Activated CD8-positive, alpha-beta memory T cell treated with anti-CD3 and anti-CD28 coated beads, Interleukin-2, amount 50 U/mL, for 1 hour (primary cell): ENCODE data around the gene IRGC.
A peak's percentile ranks its signal among the peaks of the same experiment; 100 is the strongest.
"Not testable (repeated sequence)": the region's sequence is repeated elsewhere in the genome, so short reads cannot be mapped to it uniquely, and the experiment has no call there.

ENCODE experiments used
- DNase-seq: peaks from one replicate; pipeline ENCODE4 v3.0.0-alpha.2; 2020; ENCODE audit errors: extremely low read depth

The IRGC gene

GRCh38 chr19:43715776-43716175, at the start of gene IRGC:
TSS of gene IRGC (plus strand) at chr19:43716076. CDS start at chr19:43718559, 2,483 bp downstream.
- DNase-seq: no peak

- no peak for DNase-seq
Measured at GRCh38 chr19:43667126-43667875, 48.6 kb upstream of the IRGC start.

GRCh38 chr19:43667876-43668405, 47.9 kb upstream of the IRGC start:
- no peak for DNase-seq

- DNase-seq: peak; percentile 92
Measured at GRCh38 chr19:43668406-43669109, 47.3 kb upstream of the IRGC start.

- DNase-seq: no peak
Measured at GRCh38 chr19:43672061-43672679, 43.7 kb upstream of the IRGC start.

- no peak for DNase-seq
Measured at GRCh38 chr19:43673637-43674036, 42.2 kb upstream of the IRGC start.

GRCh38 chr19:43674183-43674582, 41.7 kb upstream of the IRGC start:
- DNase-seq: no peak

GRCh38 chr19:43674596-43674995, 41.3 kb upstream of the IRGC start:
- no peak for DNase-seq

- no peak for DNase-seq
Measured at GRCh38 chr19:43675269-43675879, 40.5 kb upstream of the IRGC start.

GRCh38 chr19:43675906-43676305, 40.0 kb upstream of the IRGC start:
- DNase-seq: no peak

- DNase-seq: no peak
Measured at GRCh38 chr19:43678512-43679261, 37.2 kb upstream of the IRGC start.

- DNase-seq: no peak
Measured at GRCh38 chr19:43681821-43682220, 34.1 kb upstream of the IRGC start.

- DNase-seq: not testable (repeated sequence)
Measured at GRCh38 chr19:43682269-43682668, 33.6 kb upstream of the IRGC start.

GRCh38 chr19:43682824-43683661, 32.8 kb upstream of the IRGC start:
- DNase-seq: no peak

GRCh38 chr19:43683905-43684304, 32.0 kb upstream of the IRGC start:
- no peak for DNase-seq

- DNase-seq: no peak
Measured at GRCh38 chr19:43684326-43684725, 31.6 kb upstream of the IRGC start.

- DNase-seq: no peak
Measured at GRCh38 chr19:43687660-43687997, 28.2 kb upstream of the IRGC start.

- DNase-seq: no peak
Measured at GRCh38 chr19:43688059-43688701, 27.7 kb upstream of the IRGC start.

GRCh38 chr19:43690444-43690843, 25.4 kb upstream of the IRGC start:
- DNase-seq: no peak

- no peak for DNase-seq
Measured at GRCh38 chr19:43690890-43691289, 25.0 kb upstream of the IRGC start.
